HG03039 (cell line): ENCODE data around the gene MUC4.
"Not testable (repeated sequence)": the region's sequence is repeated elsewhere in the genome, so short reads cannot be mapped to it uniquely, and the experiment has no call there.

ENCODE experiments used
- ATAC-seq: cut with Tn5 transposase; IDR thresholded peaks from one replicate; pipeline ENCODE4 v1.9.1; 2021; ENCODE audit warnings: mild to moderate bottlenecking, moderate library complexity; ENCODE audit not compliant: unreplicated experiment

Gene MUC4

DNA sequence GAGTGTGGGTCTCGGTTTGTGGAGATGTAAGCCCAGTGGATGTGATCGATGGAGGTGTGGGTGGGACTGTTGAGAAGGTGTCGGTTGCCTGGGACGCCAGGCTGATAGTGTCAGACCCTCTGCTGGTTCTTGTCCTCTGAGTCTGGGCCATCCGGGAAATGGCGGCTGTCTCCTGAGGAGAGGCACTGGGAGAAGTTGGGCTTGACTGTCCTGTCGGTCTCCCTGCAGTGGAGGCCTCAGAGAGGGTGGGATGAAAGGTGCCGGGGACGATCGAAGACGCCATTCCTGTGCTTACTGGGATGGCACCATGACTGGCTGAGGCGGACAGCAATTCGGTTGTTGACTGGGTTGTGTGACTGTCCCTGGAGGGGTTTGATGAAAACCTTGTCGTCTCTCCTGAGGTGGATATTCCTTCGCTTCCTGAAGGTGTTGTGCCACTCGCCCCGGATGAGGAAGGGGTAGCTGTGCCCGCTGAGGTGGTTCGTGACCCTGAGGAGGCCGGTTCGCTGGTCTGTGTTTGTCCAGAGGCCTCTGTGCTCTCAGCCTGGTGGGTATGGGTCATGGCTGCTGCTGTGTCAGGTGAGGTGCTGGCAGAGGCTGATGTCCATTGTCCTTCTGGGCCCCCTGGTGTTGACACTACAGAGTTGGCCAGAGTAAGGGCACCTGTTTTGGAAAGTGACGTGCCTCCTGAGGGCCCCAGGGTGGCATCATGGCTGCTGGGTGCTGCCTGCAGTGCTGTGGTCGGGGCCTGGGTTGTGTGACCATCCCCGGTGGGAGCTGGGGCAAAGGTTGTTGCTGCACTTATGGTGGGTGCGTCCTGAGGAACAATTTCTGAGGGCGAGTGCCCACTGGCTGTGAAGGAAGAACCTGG lies 22.8 kb downstream of the MUC4 start:
- no peak for ATAC-seq

DNA sequence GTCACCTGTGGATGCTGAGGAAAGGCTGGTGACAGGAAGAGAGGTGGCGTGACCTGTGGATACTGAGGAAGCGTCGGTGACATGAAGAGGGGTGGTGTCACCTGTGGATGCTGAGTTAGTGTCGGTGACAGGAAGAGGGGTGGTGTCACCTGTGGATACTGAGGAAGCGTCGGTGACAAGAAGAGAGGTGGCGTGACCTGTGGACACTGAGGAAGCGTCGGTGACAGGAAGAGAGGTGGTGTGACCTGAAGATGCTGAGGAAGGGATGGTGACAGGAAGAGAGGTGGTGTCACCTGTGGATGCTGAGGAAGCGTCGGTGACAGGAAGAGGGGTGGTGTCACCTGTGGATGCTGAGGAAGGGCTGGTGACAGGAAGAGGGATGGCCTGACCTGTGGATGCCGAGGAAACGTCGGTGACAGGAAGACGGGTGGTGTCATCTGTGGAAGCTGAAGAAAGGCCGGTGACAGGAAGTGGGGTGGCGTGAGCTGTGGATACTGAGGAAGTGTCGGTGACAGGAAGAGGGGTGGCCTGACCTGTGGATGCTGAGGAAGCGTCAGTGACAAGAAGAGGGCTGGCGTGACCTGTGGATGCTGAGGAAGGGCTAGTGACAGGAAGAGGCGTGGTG lies 25.8 kb downstream of the MUC4 start:
- ATAC-seq, result not testable (repeated sequence)

DNA sequence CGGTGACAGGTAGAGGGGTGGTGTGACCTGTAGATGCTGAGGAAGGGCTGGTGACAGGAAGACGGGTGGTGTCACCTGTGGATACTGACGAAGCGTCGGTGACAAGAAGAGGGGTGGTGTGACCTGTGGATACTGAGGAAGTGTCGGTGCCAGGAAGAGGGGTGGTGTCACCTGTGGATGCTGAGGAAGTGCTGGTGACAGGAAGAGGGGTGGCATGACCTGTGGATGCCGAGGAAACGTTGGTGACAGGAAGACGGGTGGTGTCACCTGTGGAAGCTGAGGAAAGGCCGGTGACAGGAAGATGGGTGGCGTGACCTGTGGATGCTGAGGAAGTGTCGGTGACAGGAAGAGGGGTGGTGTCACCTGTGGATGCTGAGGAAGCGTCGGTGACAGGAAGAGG lies 27.7 kb downstream of the MUC4 start:
- not testable (repeated sequence) for ATAC-seq

DNA sequence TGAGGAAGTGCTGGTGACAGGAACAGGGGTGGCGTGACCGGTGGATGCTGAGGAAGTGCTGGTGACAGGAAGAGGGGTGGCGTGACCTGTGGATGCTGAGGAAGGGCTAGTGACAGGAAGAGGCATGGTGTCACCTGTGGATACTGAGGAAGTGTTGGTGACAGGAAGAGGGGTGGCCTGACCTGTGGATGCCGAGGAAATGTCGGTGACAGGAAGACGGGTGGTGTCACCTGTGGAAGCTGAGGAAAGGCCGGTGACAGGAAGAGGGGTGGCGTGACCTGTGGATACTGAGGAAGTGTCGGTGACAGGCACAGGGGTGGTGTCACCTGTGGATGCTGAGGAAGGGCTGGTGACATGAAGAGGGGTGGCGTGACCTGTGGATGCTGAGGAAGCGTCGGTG lies 30.5 kb downstream of the MUC4 start:
- not testable (repeated sequence) for ATAC-seq

DNA sequence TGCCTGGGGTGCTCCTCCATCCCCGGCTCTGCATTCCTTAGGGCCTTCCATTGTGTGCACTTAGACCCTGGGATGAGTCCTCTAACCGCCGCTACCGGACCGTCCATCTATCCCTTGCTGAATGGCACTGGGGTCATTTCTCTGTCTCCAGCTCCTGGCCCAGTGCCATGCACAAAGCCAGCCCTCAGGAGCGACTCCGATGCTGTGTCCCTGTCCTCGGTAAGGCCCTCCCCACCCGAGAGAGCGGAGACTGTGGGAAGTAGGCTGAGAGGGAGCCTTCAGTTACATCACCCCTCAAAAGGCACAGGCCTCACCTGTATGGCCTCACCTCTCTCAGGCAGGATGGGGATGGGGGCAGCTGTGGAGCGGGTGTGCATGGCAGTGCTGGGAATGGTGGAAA lies 33.8 kb downstream of the MUC4 start:
- no peak for ATAC-seq

DNA sequence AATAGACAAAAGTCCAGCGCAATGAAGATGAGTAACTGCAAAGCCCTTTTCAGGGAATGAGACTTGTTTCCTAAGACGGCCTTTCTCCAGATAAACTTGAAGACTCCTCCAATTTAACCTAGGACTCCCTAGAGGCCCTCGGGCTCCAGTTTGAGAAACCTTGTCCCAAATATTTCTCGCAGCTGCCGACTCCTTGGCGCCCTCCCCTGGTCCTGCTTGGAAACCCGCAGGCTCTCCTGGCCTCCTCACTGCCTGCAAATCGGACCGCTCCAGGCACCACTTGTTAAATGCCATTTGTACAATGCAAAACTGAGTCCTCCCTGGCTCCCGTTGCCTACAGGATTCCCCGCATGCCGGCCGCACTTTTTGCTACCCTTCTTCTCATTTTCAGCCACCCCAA lies 36.8 kb downstream of the MUC4 start:
- ATAC-seq, result no peak

DNA sequence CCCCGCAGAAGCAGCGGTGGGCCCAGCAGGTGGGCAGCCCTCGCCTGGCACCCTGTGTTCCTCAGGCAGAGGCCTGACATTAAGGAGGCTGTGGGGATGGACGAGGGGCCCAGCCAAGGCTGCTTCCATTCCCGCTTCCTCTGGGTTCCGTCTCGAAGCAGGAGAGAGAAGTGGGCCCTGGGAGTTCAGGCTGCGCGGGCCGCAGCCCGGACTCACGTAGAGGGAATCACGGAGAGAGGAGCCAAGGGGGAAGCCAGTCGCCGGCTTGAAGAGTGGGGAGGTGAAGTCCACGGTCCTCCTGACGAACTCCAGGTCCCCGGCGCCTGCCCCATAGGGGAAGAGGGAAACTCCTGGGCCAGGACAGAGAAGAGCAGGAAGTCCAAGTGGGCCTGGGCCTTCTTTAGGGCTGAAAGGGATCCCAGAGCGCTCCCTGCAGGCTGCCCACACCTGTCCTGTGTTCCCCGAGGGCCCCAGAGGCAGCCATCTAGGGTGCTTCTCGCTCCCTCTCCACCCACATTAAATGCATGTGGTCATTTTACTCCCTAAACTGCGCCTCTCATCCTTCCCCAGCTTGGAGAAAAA lies 37.7 kb downstream of the MUC4 start:
- no peak for ATAC-seq

DNA sequence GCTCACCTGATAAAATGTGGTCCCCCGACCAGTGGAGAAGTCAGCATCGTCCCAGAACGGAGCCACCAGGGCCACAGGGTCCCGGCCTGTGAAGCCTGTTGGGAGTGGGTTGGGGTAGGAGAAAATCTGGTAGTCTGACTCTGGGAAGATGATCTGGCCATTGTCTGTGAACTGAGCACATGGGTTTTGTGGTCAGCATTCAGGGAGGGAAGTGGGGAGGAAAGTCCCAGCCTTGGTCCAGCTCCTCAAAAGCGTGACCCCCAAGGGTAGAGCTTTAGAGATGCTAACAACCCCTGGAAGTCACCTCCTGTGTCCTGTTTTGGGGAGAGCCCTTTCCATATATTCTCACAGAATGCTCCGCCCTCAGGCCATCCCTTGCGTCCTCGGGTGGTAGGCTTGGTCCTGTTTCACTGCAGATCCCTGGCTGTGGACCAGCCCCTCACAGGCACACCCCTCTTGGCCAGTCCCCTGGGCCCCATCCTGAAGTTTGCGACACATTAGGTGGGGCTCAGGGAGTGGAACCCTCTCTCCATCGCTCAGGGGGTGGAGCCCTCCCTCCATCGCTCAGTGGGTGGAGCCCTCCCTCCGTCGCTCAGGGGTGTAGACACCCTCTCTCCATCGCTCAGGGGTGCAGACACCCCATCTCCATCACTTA lies 40.0 kb downstream of the MUC4 start:
- no peak for ATAC-seq

DNA sequence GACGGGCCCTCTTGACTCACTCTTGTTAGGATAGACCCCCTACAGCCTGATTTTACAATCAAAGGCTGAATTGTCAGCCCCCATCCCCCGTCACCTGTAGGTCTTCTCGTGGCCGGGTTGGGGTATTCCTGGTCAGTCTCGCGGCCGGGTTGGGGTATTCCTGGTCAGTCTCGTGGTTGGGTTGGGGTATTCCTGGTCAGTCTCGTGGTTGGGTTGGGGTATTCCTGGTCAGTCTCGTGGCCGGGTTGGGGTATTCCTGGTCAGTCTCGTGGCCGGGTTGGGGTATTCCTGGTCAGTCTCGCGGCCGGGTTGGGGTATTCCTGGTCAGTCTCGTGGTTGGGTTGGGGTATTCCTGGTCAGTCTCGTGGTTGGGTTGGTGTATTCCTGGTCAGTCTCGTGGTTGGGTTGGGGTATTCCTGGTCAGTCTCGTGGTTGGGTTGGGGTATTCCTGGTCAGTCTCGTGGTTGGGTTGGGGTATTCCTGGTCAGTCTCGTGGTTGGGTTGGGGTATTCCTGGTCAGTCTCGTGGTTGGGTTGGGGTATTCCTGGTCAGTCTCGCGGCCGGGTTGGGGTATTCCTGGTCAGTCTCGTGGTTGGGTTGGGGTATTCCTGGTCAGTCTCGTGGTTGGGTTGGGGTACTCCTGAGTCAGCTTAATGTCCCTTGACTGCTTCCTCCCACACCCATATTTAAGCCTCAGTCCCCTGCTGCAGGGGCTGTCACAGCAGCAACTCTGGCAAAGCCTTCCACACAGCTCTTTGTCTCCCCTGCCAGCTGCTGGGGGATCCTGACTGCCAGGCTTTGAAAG lies 40.7 kb downstream of the MUC4 start:
- not testable (repeated sequence) for ATAC-seq

DNA sequence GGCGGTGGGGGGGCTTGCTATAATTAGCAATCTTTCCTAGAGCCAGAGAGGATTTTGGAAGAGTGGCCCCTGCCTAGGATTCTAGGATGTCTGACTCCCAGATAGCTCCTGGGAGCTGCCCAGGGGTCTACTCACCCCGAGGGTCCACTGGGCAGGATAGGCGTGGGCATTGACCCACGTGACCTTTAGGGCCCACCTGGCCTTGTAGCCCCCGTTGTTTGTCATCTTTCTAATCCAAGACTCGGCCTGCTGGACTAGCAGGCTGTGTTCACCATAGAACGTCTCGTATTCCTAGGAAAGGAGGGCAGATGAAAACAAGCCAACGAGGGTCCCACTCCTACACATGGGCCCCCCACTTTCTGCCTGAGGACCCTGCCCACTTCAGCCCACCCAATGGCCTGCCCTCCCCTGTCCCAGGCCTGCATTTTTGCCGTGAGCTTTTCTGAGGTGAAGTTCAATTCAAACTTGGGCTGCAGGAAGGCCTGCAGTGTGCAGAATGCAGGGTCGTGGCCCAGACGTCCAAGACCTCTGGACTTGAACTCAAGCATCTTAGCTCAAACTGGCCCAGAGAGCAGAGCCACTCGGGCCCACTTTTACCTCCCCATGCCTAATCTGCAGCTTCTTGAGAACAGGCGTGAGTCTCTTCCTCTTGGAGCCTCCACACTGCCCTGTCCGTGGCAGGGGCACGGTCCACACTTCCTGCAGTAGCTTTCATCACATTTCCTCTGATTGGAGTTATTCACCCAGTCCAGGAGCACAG lies 41.5 kb downstream of the MUC4 start:
- no peak for ATAC-seq

DNA sequence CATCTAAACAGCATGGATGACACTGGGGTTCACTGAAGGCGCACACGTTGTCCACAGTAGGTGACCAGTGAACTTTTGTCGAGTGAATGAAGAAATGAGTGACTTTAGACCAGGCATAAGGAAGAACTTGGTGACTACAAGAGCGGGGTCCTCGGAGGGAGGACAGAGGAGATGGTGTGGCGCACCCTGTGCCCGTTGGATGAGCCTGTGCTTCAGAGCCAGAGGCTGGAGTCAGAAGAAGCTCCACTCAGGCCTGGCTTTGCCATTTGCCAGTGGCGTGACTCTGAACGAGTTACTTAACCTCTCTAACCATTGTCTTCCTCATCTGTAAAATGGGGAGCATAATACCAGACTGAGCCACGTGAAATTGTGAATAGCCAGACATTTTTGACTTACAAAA lies 42.2 kb downstream of the MUC4 start:
- ATAC-seq, result no peak

DNA sequence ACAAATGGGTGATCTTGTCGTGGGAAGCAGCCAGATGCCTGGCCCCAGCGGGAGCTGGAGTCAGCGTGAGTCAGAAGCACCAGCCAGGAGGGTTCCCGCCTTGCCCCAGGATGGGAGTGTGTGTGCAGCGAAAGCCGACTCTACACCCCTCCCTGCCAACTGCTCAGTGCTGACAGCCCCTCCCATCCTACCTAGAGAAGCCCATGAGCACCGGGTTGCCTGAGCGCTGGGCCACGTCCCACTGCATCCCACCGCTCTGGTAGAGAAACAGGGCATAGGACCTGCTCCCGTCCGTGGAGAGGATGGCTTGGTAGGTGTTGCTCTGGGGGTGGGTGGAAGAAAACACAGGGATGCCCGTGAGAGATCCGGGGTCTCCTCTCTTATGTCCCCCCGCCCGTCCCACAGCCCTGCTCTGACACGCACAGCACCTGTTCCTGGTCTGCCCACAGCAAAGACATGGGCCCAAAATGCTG lies 42.9 kb downstream of the MUC4 start:
- ATAC-seq, result no peak

DNA sequence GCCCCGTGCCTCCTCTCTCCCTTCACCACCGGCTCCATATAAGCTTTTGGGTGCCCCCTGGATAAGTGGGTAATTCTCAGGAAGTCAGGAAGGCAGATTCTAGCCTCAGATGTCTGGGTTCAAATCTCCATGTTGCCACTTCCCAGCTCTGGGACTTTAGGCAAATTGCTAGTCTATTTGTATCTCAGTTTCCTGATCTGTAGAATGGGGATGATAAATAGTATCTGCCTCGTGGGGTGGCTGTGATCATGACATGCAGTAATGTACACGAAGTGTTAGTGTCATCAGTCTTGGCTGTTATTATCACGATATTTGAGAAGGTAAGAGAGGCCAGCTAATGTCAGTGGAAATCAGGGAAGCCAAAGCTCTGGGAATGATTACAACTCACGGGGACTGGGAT lies 43.3 kb downstream of the MUC4 start:
- ATAC-seq, result no peak

DNA sequence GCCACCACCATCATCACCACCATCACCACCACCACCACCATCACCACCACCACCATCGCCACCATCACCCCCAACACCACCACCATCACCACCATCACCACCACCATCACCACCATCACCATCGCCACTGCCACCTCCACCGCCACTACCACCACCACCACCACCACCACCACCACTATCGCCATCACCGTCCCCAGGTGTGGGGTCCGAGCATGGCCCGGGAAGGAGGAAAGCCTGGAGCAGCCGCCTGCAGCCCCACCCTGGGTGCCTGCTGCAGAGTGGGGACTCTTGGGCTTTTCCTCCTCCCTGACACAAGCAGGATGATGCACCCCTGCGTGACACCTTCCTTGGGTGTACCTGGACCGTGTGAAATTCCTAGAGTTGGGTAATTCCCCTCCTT lies 43.9 kb downstream of the MUC4 start:
- ATAC-seq, result no peak

DNA sequence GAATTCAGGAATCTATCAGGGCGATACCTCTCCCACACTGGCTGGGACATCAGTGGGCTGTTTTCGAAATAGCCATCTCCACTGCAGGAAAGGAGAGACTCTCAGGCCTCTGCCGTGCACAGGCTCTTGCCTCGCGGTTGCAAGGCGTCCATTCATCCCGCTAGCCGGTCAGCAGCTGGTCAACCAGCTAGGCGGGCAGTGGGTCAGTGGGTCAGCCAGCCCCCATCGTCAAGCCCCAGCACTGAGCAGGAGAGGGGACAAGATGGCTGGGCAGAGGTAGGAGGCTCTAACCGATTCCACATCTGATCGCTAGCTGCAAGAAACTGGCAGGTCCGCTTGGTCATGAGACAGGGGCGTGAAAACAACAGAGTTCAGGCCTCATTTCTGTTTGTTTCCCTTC lies 45.1 kb downstream of the MUC4 start:
- no peak for ATAC-seq

DNA sequence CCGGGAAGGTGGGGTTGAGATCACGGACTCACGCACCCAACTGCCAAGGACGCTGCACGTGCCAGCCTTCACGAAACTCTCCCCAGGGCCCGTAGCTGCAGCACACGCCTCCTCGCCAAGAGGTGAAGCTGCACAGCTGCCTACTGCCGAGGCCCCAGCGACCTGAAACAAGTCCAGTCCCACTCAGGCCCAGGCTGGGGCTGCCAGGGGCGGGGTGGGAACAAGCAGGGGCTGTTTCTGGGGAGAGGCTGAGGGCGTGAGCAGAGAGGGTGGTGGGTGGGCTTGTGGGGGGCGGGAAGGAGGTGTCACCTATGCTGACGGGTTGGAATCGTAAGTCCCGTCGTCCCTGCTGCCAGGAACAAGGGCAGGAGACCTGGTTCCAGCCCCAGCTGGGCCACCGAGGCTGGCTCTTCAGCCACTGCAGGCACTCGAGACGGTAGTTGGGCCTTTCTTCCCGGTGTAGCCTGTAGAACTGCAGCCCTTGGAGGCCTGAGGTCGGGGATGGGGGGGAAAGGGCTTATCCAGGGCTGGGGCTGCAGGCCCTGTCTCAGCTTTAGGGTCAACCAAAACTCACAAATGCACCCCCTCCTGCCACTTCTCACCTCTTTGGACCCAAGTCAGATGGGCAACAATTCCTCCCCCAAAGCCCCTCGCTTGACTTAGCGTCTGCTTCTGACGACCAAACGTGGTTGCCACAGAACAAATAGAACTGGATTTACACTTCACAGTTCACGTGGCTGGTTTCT lies 46.6 kb downstream of the MUC4 start:
- no peak for ATAC-seq

DNA sequence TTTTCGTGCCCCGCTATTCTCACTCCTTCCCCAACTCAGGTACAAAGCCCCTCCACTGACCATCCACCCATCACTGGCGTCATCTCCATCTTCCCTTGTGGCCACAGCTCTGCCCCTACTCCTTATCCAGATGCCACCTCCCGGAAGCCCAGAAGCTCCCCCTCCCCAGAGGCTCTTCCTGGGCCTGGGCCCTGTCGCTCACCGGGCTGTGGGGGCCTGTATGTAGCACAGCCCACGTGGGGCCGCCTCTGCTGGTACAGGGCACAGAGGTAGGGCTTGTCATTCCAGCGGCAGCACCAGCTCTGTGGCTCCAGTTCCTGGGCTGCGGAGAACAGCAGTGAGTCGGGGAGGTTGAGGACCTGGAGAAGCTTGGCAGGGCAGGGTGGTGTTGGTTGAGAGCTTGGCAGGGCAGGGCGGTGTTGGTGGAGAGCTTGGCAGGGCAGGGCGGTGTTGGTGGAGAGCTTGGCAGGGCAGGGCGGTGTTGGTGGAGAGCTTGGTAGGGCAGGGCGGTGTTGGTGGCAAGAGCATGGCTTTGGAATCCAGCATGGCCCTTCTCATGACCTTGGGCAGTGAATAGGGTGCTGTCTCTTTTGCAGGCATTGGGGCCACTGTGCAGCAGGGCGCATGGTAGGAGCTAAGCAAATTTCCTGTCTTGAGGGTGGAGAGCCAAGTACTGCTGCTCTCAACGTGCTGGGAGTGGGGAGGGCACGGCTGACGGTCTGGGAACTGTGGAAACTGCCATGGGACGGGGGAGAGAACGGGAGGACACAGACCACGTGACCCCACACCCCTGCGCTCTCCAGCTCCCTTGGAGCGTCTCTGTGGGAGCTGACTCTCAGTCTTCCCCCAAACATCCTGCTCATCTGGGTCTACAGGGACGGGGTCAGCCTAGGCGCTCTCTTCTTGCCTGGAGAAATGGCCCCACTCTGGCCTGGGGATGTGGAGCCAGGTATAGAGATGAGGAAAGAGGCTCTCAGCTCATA lies 47.6 kb downstream of the MUC4 start:
- ATAC-seq, result no peak
